PC-3 (cell line): ENCODE data around the gene KRT28. TPM values are rescaled to one million over a fixed set of nuclear protein-coding genes. Genes with fewer than 3 reads are reported as not detected.

Experiments used
- ATAC-seq: fragments of 200-7000 bp; cut with Tn5 transposase; 2 replicates; pipeline ENCODE4 v1.9.1; 2020; ENCODE audit warnings: mild to moderate bottlenecking, moderate library complexity
- BruUV-seq: library from RNA; stranded (reverse); fragments of 400-500 nt; replicated peaks from 2 replicates; lab custom pipeline; 2021; lab: Mats Ljungman, UMichigan
- CTCF ChIA-PET: fragments of 300-600 bp; sonication (Branson Sonifier 250); formaldehyde crosslinking; loops from one replicate; lab custom pipeline; 2022; ENCODE audit warnings: antibody characterized with exemption; lab: Charles Lee
- POLR2A ChIA-PET: fragments of 300-600 bp; sonication (Branson Sonifier 250); formaldehyde crosslinking; loops from one replicate; lab custom pipeline; 2022; ENCODE audit warnings: antibody characterized with exemption; ENCODE audit not compliant: unreplicated experiment; lab: Charles Lee
- DNase-seq: peaks from one replicate; pipeline ENCODE4 v3.0.0-alpha.2; 2015
- H2AFZ ChIP-seq: fragments of 300-600 bp; sonication (generic); 2 replicates; pipeline ENCODE4 v1.6.0; 2016; ENCODE audit warnings: antibody characterized with exemption, low read length
- H3F3A ChIP-seq: fragments of 300-600 bp; sonication (generic); one replicate; pipeline ENCODE4 v1.6.0; 2017; ENCODE audit warnings: antibody characterized with exemption, low read length, control low read depth, mild to moderate bottlenecking; ENCODE audit not compliant: unreplicated experiment
- H3K27ac ChIP-seq: fragments of 300-600 bp; sonication (generic); 2 replicates; pipeline ENCODE4 v1.5.1; 2016; ENCODE audit warnings: mild to moderate bottlenecking, low read length
- H3K27me3 ChIP-seq: fragments of 300-600 bp; sonication (generic); 2 replicates; pipeline ENCODE4 v1.6.1; 2016; ENCODE audit warnings: low read length, mixed read lengths
- H3K36me3 ChIP-seq: fragments of 300-600 bp; sonication (generic); 2 replicates; pipeline ENCODE4 v1.6.1; 2016; ENCODE audit warnings: low read depth, mixed run types, low read length, mixed read lengths
- H3K4me1 ChIP-seq: fragments of 300-600 bp; sonication (generic); 2 replicates; pipeline ENCODE4 v1.5.1; 2016; ENCODE audit warnings: low read length; ENCODE audit not compliant: insufficient read depth
- H3K4me2 ChIP-seq: fragments of 300-600 bp; sonication (generic); 2 replicates; pipeline ENCODE4 v1.6.0; 2016; ENCODE audit warnings: low read length
- H3K4me3 ChIP-seq: fragments of 300-600 bp; sonication (generic); 2 replicates; pipeline ENCODE4 v1.5.1; 2016; ENCODE audit warnings: mild to moderate bottlenecking, low read length, mixed read lengths
- H3K79me2 ChIP-seq: fragments of 300-600 bp; sonication (generic); 2 replicates; pipeline ENCODE4 v1.6.1; 2017; ENCODE audit warnings: low read length, mixed read lengths
- H3K9ac ChIP-seq: fragments of 300-600 bp; sonication (generic); 2 replicates; pipeline ENCODE4 v1.6.0; 2016; ENCODE audit warnings: mild to moderate bottlenecking, low read length
- H3K9me2 ChIP-seq: fragments of 300-600 bp; sonication (generic); replicated peaks from 2 replicates; pipeline ENCODE4 v1.6.1; 2016; ENCODE audit warnings: mixed run types, low read length, mixed read lengths
- H3K9me3 ChIP-seq: fragments of 300-600 bp; sonication (generic); 2 replicates; pipeline ENCODE4 v1.6.1; 2016; ENCODE audit warnings: low read length, mixed read lengths
- H4K20me1 ChIP-seq: fragments of 300-600 bp; sonication (generic); 2 replicates; pipeline ENCODE4 v1.6.1; 2016; ENCODE audit warnings: low read length, mixed read lengths
- CTCF ChIP-seq: fragments of 300-600 bp; sonication (generic); conservative IDR thresholded peaks from 2 replicates; pipeline ENCODE4 v1.5.1; 2017; ENCODE audit warnings: antibody characterized with exemption, low read depth, mild to moderate bottlenecking, low read length
- EZH2 ChIP-seq: fragments of 300-600 bp; sonication (generic); IDR thresholded peaks from one replicate; pipeline ENCODE4 v1.6.1; 2017; ENCODE audit warnings: antibody characterized with exemption, mild to moderate bottlenecking, low read length; ENCODE audit not compliant: unreplicated experiment
- EZH2phosphoT487 ChIP-seq: fragments of 300-600 bp; sonication (generic); IDR thresholded peaks from 2 replicates; pipeline ENCODE4 v1.6.1; 2018; ENCODE audit warnings: mild to moderate bottlenecking, antibody characterized with exemption, low read length, borderline replicate concordance
- intact Hi-C: fragments of 100-400 bp; cut with micrococcal nuclease; formaldehyde crosslinking; loops from 2 replicates; pipeline ENCODE4 v1.9.0; 2023
- total RNA-seq: library from RNA; depleted of rRNA; stranded (reverse); fragments of >200 nt; gene quantifications from 2 replicates; pipeline ENCODE4 v1.2.3, GENCODE V29; 2014

The KRT28 gene
- total RNA-seq, 1 experiment from 2014 or later: not detected

- intact Hi-C loops: loop anchor here (1.0 kb wide), 1 partner anchor 83 kb away; no protein-coding TSS in a partner anchor
Observed at GRCh38 chr17:40818733-40819527, 19.2 kb upstream of the KRT28 start.

GRCh38 chr17:40818343-40818732 lies 18.6 kb upstream of the KRT28 start:
- Histone ChIP-seq H3K9ac (peak overlapping the region; percentile 89), H2AFZ (peak overlapping the region; percentile 58; the same call in 1 of the 2 replicates), H3K36me3 (no peaks in the 10 kb centered on the region), H3K9me3 (no peaks in the 10 kb centered on the region), H3K27ac (peak overlapping the region; percentile 71), H3K4me3 (peak overlapping the region; percentile 96), H3K79me2 (peaks cover 25% of the 10 kb centered on the region), H4K20me1 (no peaks in the 10 kb centered on the region), H3K4me1 (peaks cover 22% of the 10 kb centered on the region), H3K4me2 (peak overlapping the region; percentile 94), H3K27me3 (no peaks in the 10 kb centered on the region), H3F3A (peaks cover 6% of the 10 kb centered on the region), H3K9me2 (no peaks in the 10 kb centered on the region)
- ChIA-PET CTCF (no interaction called here), POLR2A (interaction anchor here (0.8 to 1.0 kb wide), 2 partner anchors 38 to 84 kb away, joined by 20 to 31 read pairs; no protein-coding TSS in a partner anchor)
- intact Hi-C loops: loop anchor here (1.0 kb wide), 1 partner anchor 84 kb away; no protein-coding TSS in a partner anchor
- DNase-seq (no peak), ATAC-seq (no peak)
- BruUV-seq: TSS peak; percentile 93
- TF ChIP-seq EZH2phosphoT487 (no peak), EZH2 (no peak), CTCF (no peak)

More at GRCh38 chr17:40818733-40819527, 19.2 kb upstream of the KRT28 start:
- Histone ChIP-seq H3K9me2 (no peaks in the 10 kb centered on the region), H4K20me1 (no peaks in the 10 kb centered on the region), H3K27me3 (no peaks in the 10 kb centered on the region), H3K9me3 (no peaks in the 10 kb centered on the region), H3K4me3 (peak overlapping the region; percentile 96), H3F3A (no peaks in the 10 kb centered on the region), H3K4me1 (peaks cover 17% of the 10 kb centered on the region; the same call in 1 of the 2 replicates), H3K4me2 (peak overlapping the region; percentile 94), H3K27ac (peak overlapping the region; percentile 71), H3K36me3 (no peaks in the 10 kb centered on the region), H3K9ac (peak overlapping the region; percentile 89), H3K79me2 (peaks cover 25% of the 10 kb centered on the region), H2AFZ (peak overlapping the region; percentile 83)
- BruUV-seq: TSS peak; percentile 92
- TF ChIP-seq CTCF: no peak
- TF ChIP-seq EZH2: no peak
- ATAC-seq: peak; percentile 86
- CTCF ChIA-PET: interaction anchor here (0.7 kb wide), 1 partner anchor 30 kb away, joined by 3 read pairs; no protein-coding TSS in a partner anchor
- DNase-seq: peak; percentile 63
- POLR2A ChIA-PET: interaction anchor here (0.6 to 1.0 kb wide), 4 partner anchors 37 to 349 kb away, joined by 3 to 31 read pairs (median 14); no protein-coding TSS in a partner anchor
